Measurements from ENCODE around the gene CD8A. TPM values are rescaled to one million over a fixed set of nuclear protein-coding genes. Genes with fewer than 3 reads are reported as not detected.
A peak's percentile ranks its signal among the peaks of the same experiment; 100 is the strongest.
"Not testable (repeated sequence)": the region's sequence is repeated elsewhere in the genome, so short reads cannot be mapped to it uniquely, and the experiment has no call there.

Gene CD8A
- 0.37 TPM for polyA plus RNA-seq (2013, experiment 1 of 2)
- polyA plus RNA-seq (2013, experiment 2 of 2) = 0.31 TPM

DNA sequence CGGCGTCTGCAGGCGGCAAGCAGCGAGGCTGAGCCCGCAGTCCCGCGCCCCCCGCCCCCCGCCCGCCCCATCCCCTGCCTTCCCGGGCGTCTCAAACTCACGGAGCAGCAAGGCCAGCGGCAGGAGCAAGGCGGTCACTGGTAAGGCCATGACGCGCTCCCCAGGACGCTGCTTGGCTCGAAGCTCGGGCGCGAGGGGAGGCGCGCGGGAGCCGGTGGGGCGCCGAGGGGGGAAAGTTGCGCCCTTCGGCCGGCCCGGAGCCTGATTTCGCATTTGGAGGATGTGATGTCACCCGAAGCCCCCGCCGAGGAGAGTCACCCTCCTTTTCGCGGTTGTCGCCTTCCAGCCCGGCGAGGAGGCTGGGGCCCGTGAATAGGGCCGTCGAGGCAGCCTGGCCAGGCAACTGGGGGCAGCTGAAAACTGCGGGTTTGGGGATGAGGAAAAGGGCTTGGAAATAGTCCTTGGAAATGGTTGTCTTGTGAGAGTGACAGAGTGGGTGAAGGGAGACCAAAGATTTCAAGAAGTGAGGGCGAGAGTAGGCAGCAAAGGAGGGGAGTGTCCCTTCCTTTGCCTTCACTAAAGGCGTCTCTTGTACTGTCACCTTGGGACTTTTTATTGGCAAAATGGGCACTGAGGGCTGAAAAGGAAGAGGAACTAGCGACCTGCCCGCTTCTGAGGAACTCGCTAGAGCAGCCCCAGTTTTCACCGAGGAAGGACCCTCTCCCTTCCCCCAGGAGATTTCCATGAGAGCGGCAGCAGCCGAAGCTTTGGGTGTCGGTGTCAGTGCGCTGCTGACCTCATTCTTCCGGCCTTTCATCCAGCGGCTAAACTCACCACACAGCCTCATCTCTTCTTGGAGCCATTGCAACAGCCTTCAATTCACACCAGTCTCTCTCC, at the start of gene CD8A:
Gene CD8A, minus strand, starts transcription at position 238 of the 897 bp plus-strand sequence. Its CDS starts 88 bp downstream, at position 150.
- Histone ChIP-seq H3K23ac (ENCODE audit: low read length) (no peak within 1 kb of the TSS), H3K18ac (ENCODE audit: low read length) (no peak within 1 kb of the TSS), H3K4ac (ENCODE audit: low read depth, low read length) (no peak within 1 kb of the TSS), H4K8ac (ENCODE audit: low read depth, low read length) (no peak within 1 kb of the TSS), H3K79me2 (ENCODE audit: control insufficient read depth, insufficient read depth, low read length) (no peaks in the 10 kb centered on the region), H3K27me3 (ENCODE audit: insufficient read depth, low read length, poor library complexity) (peaks cover 41% of the 10 kb centered on the region), H3K4me3 (ENCODE audit: low read length) (no peak within 1 kb of the TSS), H3K56ac (ENCODE audit: low read length) (no peak within 1 kb of the TSS), H3K4me1 (ENCODE audit: control insufficient read depth, low read depth, low read length) (no peaks in the 10 kb centered on the region), H2BK120ac (ENCODE audit: low read depth, low read length) (no peak within 1 kb of the TSS), H3K27ac (ENCODE audit: low read depth, low read length) (no peak within 1 kb of the TSS), H2BK15ac (replicated peaks; ENCODE audit: low read depth) (no peak within 1 kb of the TSS), H2AK5ac (ENCODE audit: low read length) (no peak within 1 kb of the TSS), H3K9ac (ENCODE audit: low read length) (no peak within 1 kb of the TSS), H4K5ac (ENCODE audit: low read length) (no peak within 1 kb of the TSS), H2BK5ac (ENCODE audit: low read length) (no peak within 1 kb of the TSS), H3K4me2 (ENCODE audit: low read length) (peak within 1 kb of the TSS; percentile 12), H3K79me1 (ENCODE audit: low read length) (no peaks in the 10 kb centered on the region), H3K36me3 (ENCODE audit: control insufficient read depth, insufficient read depth, low read length) (no peaks in the 10 kb centered on the region)
- WGBS (ENCODE audit: extremely low coverage, insufficient coverage, low lambda C conversion rate) = no CpG with 5 or more reads among the region's 57 CpGs
- peak; percentile 67 for DNase-seq

DNA sequence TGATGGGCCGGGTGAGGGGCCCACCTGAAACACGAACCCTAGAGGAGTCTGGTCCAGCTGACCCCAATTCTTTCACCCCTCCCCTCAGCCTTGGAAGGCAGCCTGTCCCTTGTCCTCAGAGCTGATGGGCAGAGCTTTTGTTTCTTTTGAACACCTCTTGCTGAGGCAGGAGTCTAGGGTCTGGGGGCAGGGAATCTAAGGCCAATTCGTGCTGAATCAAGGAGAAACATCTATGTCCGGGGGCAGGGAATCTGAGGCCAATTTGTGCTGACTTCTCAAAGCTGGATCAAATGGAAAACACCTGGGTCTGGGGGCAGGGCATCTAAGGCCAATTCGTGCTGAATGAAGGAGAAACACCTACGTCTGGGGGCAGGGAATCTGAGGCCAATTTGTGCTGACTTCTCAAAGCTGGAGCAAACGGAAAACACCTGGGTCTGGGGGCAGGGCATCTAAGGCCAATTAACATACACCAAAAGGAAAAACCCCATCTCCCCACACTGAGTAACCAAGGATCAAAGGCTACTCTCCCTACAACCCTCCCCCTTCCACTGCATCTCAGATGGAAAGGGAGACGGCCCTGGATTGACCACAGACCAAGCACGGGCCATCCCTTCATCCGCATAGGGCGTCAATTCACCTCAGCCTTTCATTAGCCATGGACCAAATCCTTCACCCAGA, 49.3 kb upstream of the CD8A start:
- H2BK15ac ChIP-seq (replicated peaks; ENCODE audit: low read depth); H3K4ac ChIP-seq (ENCODE audit: low read depth, low read length); H4K8ac ChIP-seq (ENCODE audit: low read depth, low read length); DNase-seq; H2BK5ac ChIP-seq (ENCODE audit: low read length); H3K23ac ChIP-seq (ENCODE audit: low read length); H3K9ac ChIP-seq (ENCODE audit: low read length); H3K56ac ChIP-seq (ENCODE audit: low read length); H2AK5ac ChIP-seq (ENCODE audit: low read length); H3K79me1 ChIP-seq (ENCODE audit: low read length); H3K79me2 ChIP-seq (ENCODE audit: control insufficient read depth, insufficient read depth, low read length); H3K4me3 ChIP-seq (ENCODE audit: low read length); H3K36me3 ChIP-seq (ENCODE audit: control insufficient read depth, insufficient read depth, low read length); H3K18ac ChIP-seq (ENCODE audit: low read length); H3K4me1 ChIP-seq (ENCODE audit: control insufficient read depth, low read depth, low read length); H3K27ac ChIP-seq (ENCODE audit: low read depth, low read length); H2BK120ac ChIP-seq (ENCODE audit: low read depth, low read length); H3K4me2 ChIP-seq (ENCODE audit: low read length); H4K5ac ChIP-seq (ENCODE audit: low read length); H3K27me3 ChIP-seq (ENCODE audit: insufficient read depth, low read length, poor library complexity): not testable (repeated sequence)
- no CpG with 5 or more reads among the region's 11 CpGs for WGBS (ENCODE audit: extremely low coverage, insufficient coverage, low lambda C conversion rate)

DNA sequence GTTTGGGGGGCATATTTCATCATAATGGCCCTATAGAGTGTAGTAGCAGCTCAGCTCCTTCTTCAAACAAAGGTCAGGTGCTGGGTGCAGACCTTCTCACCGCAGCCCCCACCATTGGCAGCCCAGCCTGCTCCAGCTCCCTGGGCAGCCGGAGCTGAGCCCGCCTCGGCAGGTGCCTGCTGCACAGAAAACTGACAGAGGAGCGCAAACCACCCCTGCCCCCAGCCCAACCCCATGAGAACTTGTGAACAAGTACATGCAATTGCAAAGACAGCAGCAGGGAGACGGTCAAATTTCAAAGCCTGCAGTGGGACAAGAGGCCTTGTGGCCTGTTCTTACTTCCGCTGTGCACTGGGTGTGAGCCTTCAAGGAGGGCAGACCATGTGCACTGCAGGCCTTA, 48.7 kb upstream of the CD8A start:
- H3K27me3 ChIP-seq (ENCODE audit: insufficient read depth, low read length, poor library complexity); H3K56ac ChIP-seq (ENCODE audit: low read length); H4K8ac ChIP-seq (ENCODE audit: low read depth, low read length); H2BK15ac ChIP-seq (replicated peaks; ENCODE audit: low read depth); H2BK5ac ChIP-seq (ENCODE audit: low read length); DNase-seq; H3K4me1 ChIP-seq (ENCODE audit: control insufficient read depth, low read depth, low read length); H4K5ac ChIP-seq (ENCODE audit: low read length); H3K4ac ChIP-seq (ENCODE audit: low read depth, low read length); H3K23ac ChIP-seq (ENCODE audit: low read length); H3K18ac ChIP-seq (ENCODE audit: low read length); H3K79me1 ChIP-seq (ENCODE audit: low read length); H3K4me3 ChIP-seq (ENCODE audit: low read length); H2BK120ac ChIP-seq (ENCODE audit: low read depth, low read length); H3K27ac ChIP-seq (ENCODE audit: low read depth, low read length); H3K79me2 ChIP-seq (ENCODE audit: control insufficient read depth, insufficient read depth, low read length); H2AK5ac ChIP-seq (ENCODE audit: low read length); H3K4me2 ChIP-seq (ENCODE audit: low read length); H3K9ac ChIP-seq (ENCODE audit: low read length); H3K36me3 ChIP-seq (ENCODE audit: control insufficient read depth, insufficient read depth, low read length): not testable (repeated sequence)
- WGBS (ENCODE audit: extremely low coverage, insufficient coverage, low lambda C conversion rate) = no CpG with 5 or more reads among the region's 7 CpGs

DNA sequence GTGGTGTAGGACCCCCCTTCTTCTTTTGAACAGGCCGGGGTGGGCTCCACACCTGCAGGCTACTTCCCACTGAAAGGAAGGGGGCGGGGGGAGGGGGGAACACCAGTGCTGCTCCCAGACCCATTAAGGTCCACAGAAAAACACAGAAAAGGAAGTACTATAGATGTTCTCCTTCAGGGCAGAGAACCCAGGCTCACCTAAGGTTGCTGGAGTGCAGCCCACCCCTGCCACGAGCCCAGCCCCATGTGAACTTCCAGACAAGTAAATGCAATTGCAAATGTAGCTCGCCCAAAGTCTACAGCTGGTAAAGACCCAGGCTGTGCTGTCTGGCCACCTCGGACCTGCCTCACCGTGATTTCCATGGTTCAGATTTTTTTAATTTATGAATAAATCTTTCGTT, 47.0 kb upstream of the CD8A start:
- not testable (repeated sequence) for H3K79me2 ChIP-seq (ENCODE audit: control insufficient read depth, insufficient read depth, low read length); H2BK120ac ChIP-seq (ENCODE audit: low read depth, low read length); H2BK15ac ChIP-seq (replicated peaks; ENCODE audit: low read depth); H3K4me3 ChIP-seq (ENCODE audit: low read length); H3K9ac ChIP-seq (ENCODE audit: low read length); H2AK5ac ChIP-seq (ENCODE audit: low read length); H3K23ac ChIP-seq (ENCODE audit: low read length); DNase-seq; H3K79me1 ChIP-seq (ENCODE audit: low read length); H3K56ac ChIP-seq (ENCODE audit: low read length); H3K4ac ChIP-seq (ENCODE audit: low read depth, low read length); H4K5ac ChIP-seq (ENCODE audit: low read length); H3K4me1 ChIP-seq (ENCODE audit: control insufficient read depth, low read depth, low read length); H3K4me2 ChIP-seq (ENCODE audit: low read length); H2BK5ac ChIP-seq (ENCODE audit: low read length); H3K18ac ChIP-seq (ENCODE audit: low read length); H4K8ac ChIP-seq (ENCODE audit: low read depth, low read length); H3K27ac ChIP-seq (ENCODE audit: low read depth, low read length); H3K36me3 ChIP-seq (ENCODE audit: control insufficient read depth, insufficient read depth, low read length); H3K27me3 ChIP-seq (ENCODE audit: insufficient read depth, low read length, poor library complexity)
- WGBS (ENCODE audit: extremely low coverage, insufficient coverage, low lambda C conversion rate) = no CpG with 5 or more reads among the region's 7 CpGs

DNA sequence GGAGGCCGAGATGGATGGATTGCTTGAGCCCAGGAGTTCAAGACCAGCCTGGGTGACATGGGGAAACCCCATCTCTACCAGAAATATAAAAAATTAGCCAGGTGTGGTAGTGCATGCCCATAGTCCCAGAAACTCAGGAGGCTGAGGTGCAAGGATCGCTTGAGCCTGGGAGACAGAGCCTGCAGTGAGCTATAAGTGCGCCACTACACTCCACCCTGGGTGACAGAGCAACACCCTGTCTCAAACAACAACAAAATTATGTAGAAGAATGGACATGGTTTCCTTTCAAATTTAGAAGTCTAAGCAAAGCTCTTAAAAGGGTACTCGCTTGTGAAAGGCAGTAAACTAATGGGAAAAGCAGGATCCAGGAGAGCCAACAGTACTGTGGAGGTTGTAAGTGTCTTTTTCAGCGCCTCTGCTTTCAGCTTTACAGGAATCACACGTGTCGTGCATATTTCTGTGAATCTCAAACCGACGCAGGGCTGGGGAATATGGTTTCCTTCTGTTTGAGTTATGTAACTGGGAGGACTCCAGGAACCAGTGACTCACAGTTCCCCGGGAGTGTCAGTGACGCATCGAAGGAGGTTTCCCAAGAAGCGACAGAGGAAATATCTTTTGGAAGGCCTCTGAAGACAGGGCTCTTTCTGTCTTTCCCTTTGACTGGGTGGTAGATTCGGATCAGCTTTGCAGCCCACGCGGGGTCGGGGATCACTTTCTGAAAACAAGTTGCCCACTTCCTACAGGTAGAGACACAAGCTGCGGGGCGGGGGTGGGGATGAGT, 46.4 kb upstream of the CD8A start:
- H3K79me1 ChIP-seq (ENCODE audit: low read length); H3K9ac ChIP-seq (ENCODE audit: low read length); H2BK120ac ChIP-seq (ENCODE audit: low read depth, low read length); H3K4ac ChIP-seq (ENCODE audit: low read depth, low read length); H3K36me3 ChIP-seq (ENCODE audit: control insufficient read depth, insufficient read depth, low read length); H3K79me2 ChIP-seq (ENCODE audit: control insufficient read depth, insufficient read depth, low read length); H3K4me3 ChIP-seq (ENCODE audit: low read length); H3K56ac ChIP-seq (ENCODE audit: low read length); H3K27ac ChIP-seq (ENCODE audit: low read depth, low read length); H3K27me3 ChIP-seq (ENCODE audit: insufficient read depth, low read length, poor library complexity); H4K8ac ChIP-seq (ENCODE audit: low read depth, low read length); H3K23ac ChIP-seq (ENCODE audit: low read length); H2AK5ac ChIP-seq (ENCODE audit: low read length); H2BK5ac ChIP-seq (ENCODE audit: low read length); H3K4me1 ChIP-seq (ENCODE audit: control insufficient read depth, low read depth, low read length); H3K4me2 ChIP-seq (ENCODE audit: low read length); H2BK15ac ChIP-seq (replicated peaks; ENCODE audit: low read depth); H3K18ac ChIP-seq (ENCODE audit: low read length); H4K5ac ChIP-seq (ENCODE audit: low read length): not testable (repeated sequence)
- WGBS (ENCODE audit: extremely low coverage, insufficient coverage, low lambda C conversion rate) = no CpG with 5 or more reads among the region's 19 CpGs
- DNase-seq = peak; percentile 30

Data from mesendoderm (in vitro differentiated cells).